Vagina (tissue), 2 donors: Measurements from ENCODE around the gene CERK.
"Not testable (repeated sequence)": the region's sequence is repeated elsewhere in the genome, so short reads cannot be mapped to it uniquely, and the experiment has no call there.

Experiments
- CTCF ChIP-seq, 3 experiments: fragments of 450-650 bp in 2 of 3; fragments of 200-600 bp in 1 of 3; sonication (generic) in 1 of 3; IDR thresholded peaks; one replicate each; pipeline ENCODE4 v1.5.1; 2017 to 2019; ENCODE audit warnings: antibody characterized with exemption in 3 of 3, mild to moderate bottlenecking in 2 of 3, moderate library complexity in 2 of 3
- POLR2A ChIP-seq, 2 donors: fragments of 450-650 bp; IDR thresholded peaks; one replicate each; pipeline ENCODE4 v1.6.1; 2017; ENCODE audit warnings: antibody characterized with exemption in 2 of 2, mild to moderate bottlenecking in 2 of 2, moderate library complexity in 2 of 2

DNA sequence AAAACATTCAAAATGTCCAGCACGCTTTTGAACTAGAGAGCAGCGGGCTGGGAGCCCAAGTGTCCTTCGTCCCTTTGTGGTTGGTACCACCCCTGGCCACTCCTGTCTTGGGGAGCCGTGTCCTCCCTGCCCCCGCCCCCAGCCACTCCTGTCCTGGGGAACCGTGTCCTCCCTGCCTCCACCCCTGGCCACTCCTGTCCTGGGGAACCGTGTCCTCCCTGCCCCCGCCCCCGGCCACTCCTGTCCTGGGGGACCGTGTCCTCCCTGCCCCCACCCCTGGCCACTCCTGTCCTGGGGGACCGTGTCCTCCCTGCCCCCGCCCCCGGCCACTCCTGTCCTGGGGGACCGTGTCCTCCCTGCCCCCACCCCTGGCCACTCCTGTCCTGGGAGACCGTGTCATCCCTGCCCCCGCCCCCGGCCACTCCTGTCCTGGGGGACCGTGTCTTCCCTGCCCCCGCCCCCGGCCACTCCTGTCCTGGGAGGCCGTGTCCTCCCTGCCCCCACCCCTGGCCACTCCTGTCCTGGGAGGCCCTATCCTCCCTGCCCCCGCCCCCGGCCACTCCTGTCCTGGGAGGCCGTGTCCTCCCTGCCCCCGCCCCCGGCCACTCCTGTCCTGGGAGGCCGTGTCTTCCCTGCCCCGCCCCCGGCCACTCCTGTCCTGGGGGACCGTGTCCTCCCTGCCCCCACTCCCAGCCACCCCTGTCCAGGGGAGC lies 102.9 kb downstream of the CERK start:
- TF ChIP-seq POLR2A, CTCF (IDR thresholded peaks at IDR 0.05): not testable (repeated sequence)
